Endodermal cell (in vitro differentiated cells): ENCODE data around the gene SUCLG2. TPM values are rescaled to one million over a fixed set of nuclear protein-coding genes. Genes with fewer than 3 reads are reported as not detected.
A peak's percentile ranks its signal among the peaks of the same experiment; 100 is the strongest.

Source experiments
- DNase-seq: peaks from one replicate; pipeline ENCODE4 v3.0.0-alpha.2; 2017
- H3K27ac ChIP-seq: 2 replicates; pipeline ENCODE4 v1.5.1; 2013; ENCODE audit warnings: mild to moderate bottlenecking, low read depth, low read length, moderate library complexity
- H3K27me3 ChIP-seq: 2 replicates; pipeline ENCODE4 v1.6.1; 2013; ENCODE audit warnings: mild to moderate bottlenecking, low read length, moderate library complexity; ENCODE audit not compliant: insufficient read depth, control insufficient read depth, poor library complexity, severe bottlenecking
- H3K36me3 ChIP-seq: 2 replicates; pipeline ENCODE4 v1.7.0; 2013; ENCODE audit warnings: mild to moderate bottlenecking, low read length, moderate library complexity; ENCODE audit not compliant: control insufficient read depth, insufficient read depth
- H3K4me1 ChIP-seq: one replicate; pipeline ENCODE4 v1.7.0; 2013; ENCODE audit warnings: low read length; ENCODE audit not compliant: control insufficient read depth, insufficient read depth
- H3K4me3 ChIP-seq: 2 replicates; pipeline ENCODE4 v1.5.1; 2013; ENCODE audit warnings: mild to moderate bottlenecking, low read length, moderate library complexity
- H3K9ac ChIP-seq: 2 replicates; pipeline ENCODE4 v1.6.1; 2013; ENCODE audit warnings: mild to moderate bottlenecking, low read length, moderate library complexity; ENCODE audit not compliant: poor library complexity, severe bottlenecking; ENCODE audit errors: extremely low read depth
- H3K9me3 ChIP-seq: 2 replicates; pipeline ENCODE4 v1.6.1; 2013; ENCODE audit warnings: mild to moderate bottlenecking, low read length, moderate library complexity; ENCODE audit not compliant: control insufficient read depth
- H3K27ac Mint-ChIP-seq: 2 replicates; pipeline ENCODE4 v1.8.0; 2020; ENCODE audit warnings: mixed read lengths
- H3K27me3 Mint-ChIP-seq: 2 replicates; pipeline ENCODE4 v1.8.0; 2021; ENCODE audit warnings: mild to moderate bottlenecking, mixed read lengths; ENCODE audit not compliant: insufficient read depth
- H3K36me3 Mint-ChIP-seq: 2 replicates; pipeline ENCODE4 v1.8.0; 2020; ENCODE audit warnings: low read depth, mixed read lengths
- H3K4me1 Mint-ChIP-seq: 2 replicates; pipeline ENCODE4 v1.8.0; 2020; ENCODE audit warnings: mixed read lengths
- H3K4me3 Mint-ChIP-seq: 2 replicates; pipeline ENCODE4 v1.8.0; 2020; ENCODE audit warnings: mild to moderate bottlenecking, moderate library complexity, mixed read lengths
- H3K9me3 Mint-ChIP-seq: 2 replicates; pipeline ENCODE4 v1.8.0; 2020; ENCODE audit warnings: mild to moderate bottlenecking, mixed read lengths
- CTCF ChIP-seq: fragments of 200-600 bp; sonication (generic); conservative IDR thresholded peaks from 2 replicates; pipeline ENCODE4 v1.5.0; 2021; ENCODE audit warnings: antibody characterized with exemption, mild to moderate bottlenecking
- WGBS, 2 experiments: methylation state at CpG; one replicate each; pipeline versions ENCODE4 v1.1.5 to v1.1.7; 2013; ENCODE audit warnings: missing lambda C conversion rate in 2 of 2, mixed read lengths in 1 of 2; ENCODE audit not compliant: insufficient coverage in 1 of 2, insufficient read length in 1 of 2; 5-methylcytosine and 5-hydroxymethylcytosine counted together
- total RNA-seq, 2 donors: library from RNA; stranded (reverse); fragmentation: NEBNext Ultra II Directional in 1 of 2; extraction: Animal tissue kit (Norgen Biotek cat#: 25700) in 1 of 2; gene quantifications; 2 replicates in 1 of 2; 3 replicates in 1 of 2; pipeline ENCODE4 v1.2.1, GENCODE V29; 2021

Gene SUCLG2
- total RNA-seq, 2 donors from 2014 or later, result 42.4 to 57.3 TPM

- Histone ChIP-seq H3K4me3 (peak overlapping the region; percentile 85), H3K27ac (no peak overlapping the region), H3K9ac (no peak overlapping the region), H3K9me3 (no peaks in the 10 kb centered on the region), H3K27me3 (no peaks in the 10 kb centered on the region), H3K36me3 (no peaks in the 10 kb centered on the region), H3K4me1 (no peaks in the 10 kb centered on the region)
- Mint-ChIP-seq H3K9me3 (peaks cover 8% of the 10 kb centered on the region), H3K36me3 (peaks cover 6% of the 10 kb centered on the region), H3K4me3 (peak overlapping the region; percentile 67), H3K27me3 (peaks cover 2% of the 10 kb centered on the region), H3K4me1 (peaks cover 13% of the 10 kb centered on the region), H3K27ac (no peak overlapping the region)
- DNase-seq, result no peak
- 94 to 95% methylated on average over 20 to 24 of the region's 24 CpGs for WGBS, 2 experiments
- no peak for TF ChIP-seq CTCF
These were observed 1.1 kb upstream of the SUCLG2 start for GRCh38 chr3:67655364-67656121.

- H3K27me3 ChIP-seq, result no peaks in the 10 kb centered on the region
- no peak for TF ChIP-seq CTCF
- H3K27ac ChIP-seq, result peak overlapping the region; percentile 13
- WGBS, 2 experiments, result 54 to 68% methylated on average over 8 to 11 of the region's 11 CpGs
- DNase-seq, result no peak
- peak overlapping the region; percentile 79 for H3K9ac ChIP-seq
- peaks cover 2% of the 10 kb centered on the region for H3K27me3 Mint-ChIP-seq
- peaks cover 6% of the 10 kb centered on the region for H3K36me3 Mint-ChIP-seq
- no peaks in the 10 kb centered on the region for H3K9me3 ChIP-seq
- H3K4me1 ChIP-seq, result no peaks in the 10 kb centered on the region
- H3K36me3 ChIP-seq, result no peaks in the 10 kb centered on the region
- H3K9me3 Mint-ChIP-seq, result peaks cover 8% of the 10 kb centered on the region
- H3K27ac Mint-ChIP-seq, result peak overlapping the region; percentile 86
- peak overlapping the region; percentile 85 for H3K4me3 ChIP-seq
- H3K4me1 Mint-ChIP-seq, result peaks cover 18% of the 10 kb centered on the region
- peak overlapping the region; percentile 67 for H3K4me3 Mint-ChIP-seq
These were observed 399 bp upstream of the SUCLG2 start for GRCh38 chr3:67654844-67655177.

- Histone ChIP-seq H3K9me3 (no peaks in the 10 kb centered on the region), H3K4me3 (peak overlapping the region; percentile 85), H3K27me3 (no peaks in the 10 kb centered on the region), H3K36me3 (no peaks in the 10 kb centered on the region), H3K4me1 (peaks cover 3% of the 10 kb centered on the region), H3K9ac (peak overlapping the region; percentile 79), H3K27ac (no peak overlapping the region)
- 27 to 44% methylated on average over 3 to 8 of the region's 8 CpGs for WGBS, 2 experiments
- peaks cover 6% of the 10 kb centered on the region for H3K36me3 Mint-ChIP-seq
- peaks cover 2% of the 10 kb centered on the region for H3K27me3 Mint-ChIP-seq
- H3K27ac Mint-ChIP-seq, result peak overlapping the region; percentile 82
- peaks cover 28% of the 10 kb centered on the region for H3K4me1 Mint-ChIP-seq
- peaks cover 8% of the 10 kb centered on the region for H3K9me3 Mint-ChIP-seq
- peak overlapping the region; percentile 67 for H3K4me3 Mint-ChIP-seq
- TF ChIP-seq CTCF, result no peak
- no peak for DNase-seq
These were observed 850 bp downstream of the SUCLG2 start for GRCh38 chr3:67653425-67654098.
